CD4-positive, CD25-positive, alpha-beta regulatory T cell (primary cell): ENCODE results near the gene ADIRF. TPM values are rescaled to one million over a fixed set of nuclear protein-coding genes. Genes with fewer than 3 reads are reported as not detected.
A peak's percentile ranks its signal among the peaks of the same experiment; 100 is the strongest.
"Not testable (repeated sequence)": the region's sequence is repeated elsewhere in the genome, so short reads cannot be mapped to it uniquely, and the experiment has no call there.

Experiments used
- ATAC-seq, 2 donors: fragments of 150-1000 bp; cut with Tn5 transposase; one replicate each; pipeline ENCODE4 v1.10.0; 2021; ENCODE audit warnings: low read depth in 2 of 2, moderate number of reproducible peaks in 2 of 2, moderate library complexity in 1 of 2
- DNase-seq, 3 donors: peaks; one replicate each; pipeline versions ENCODE4 v3.0.0 to v3.0.0-alpha.2; 2012 to 2022; ENCODE audit warnings: mixed read lengths in 1 of 3
- H3K27ac ChIP-seq: one replicate; pipeline ENCODE4 v1.7.0; 2013; ENCODE audit warnings: mild to moderate bottlenecking, low read length; ENCODE audit not compliant: insufficient read depth, poor library complexity, severe bottlenecking
- H3K27me3 ChIP-seq: one replicate; pipeline ENCODE4 v1.7.0; 2013; ENCODE audit warnings: low read length; ENCODE audit not compliant: control insufficient read depth, insufficient read depth
- H3K36me3 ChIP-seq: one replicate; pipeline ENCODE4 v1.7.0; 2013; ENCODE audit warnings: mild to moderate bottlenecking, low read length, moderate library complexity; ENCODE audit not compliant: control insufficient read depth, insufficient read depth
- H3K4me1 ChIP-seq: 2 replicates; pipeline ENCODE4 v1.7.0; 2013; ENCODE audit warnings: mild to moderate bottlenecking, low read length; ENCODE audit not compliant: insufficient read depth, control insufficient read depth, poor library complexity, severe bottlenecking
- H3K4me3 ChIP-seq: one replicate; pipeline ENCODE4 v1.7.0; 2013; ENCODE audit warnings: low read depth, mild to moderate bottlenecking, low read length, moderate library complexity
- H3K9me3 ChIP-seq, 2 experiments: 1 replicate in 1 of 2; 2 replicates in 1 of 2; pipeline ENCODE4 v1.7.0; 2013; ENCODE audit warnings: low read length in 2 of 2, mild to moderate bottlenecking in 1 of 2, moderate library complexity in 1 of 2; ENCODE audit not compliant: control insufficient read depth in 2 of 2
- H3K27ac Mint-ChIP-seq, 3 donors: one replicate each; pipeline ENCODE4 v1.8.0; 2020 to 2022; ENCODE audit warnings: mild to moderate bottlenecking in 3 of 3, mixed read lengths in 3 of 3, moderate library complexity in 2 of 3
- H3K27me3 Mint-ChIP-seq: one replicate; pipeline ENCODE4 v1.8.0; 2022; ENCODE audit warnings: mild to moderate bottlenecking, mixed read lengths
- H3K36me3 Mint-ChIP-seq: one replicate; pipeline ENCODE4 v1.8.0; 2020; ENCODE audit warnings: mixed read lengths
- H3K4me1 Mint-ChIP-seq, 4 donors: one replicate each; pipeline ENCODE4 v1.8.0; 2020 to 2022; ENCODE audit warnings: mixed read lengths in 4 of 4, mild to moderate bottlenecking in 1 of 4
- H3K4me3 Mint-ChIP-seq, 4 donors: one replicate each; pipeline ENCODE4 v1.8.0; 2020 to 2022; ENCODE audit warnings: mild to moderate bottlenecking in 4 of 4, mixed read lengths in 4 of 4, moderate library complexity in 3 of 4
- H3K9me3 Mint-ChIP-seq, 7 donors: one replicate each; pipeline ENCODE4 v1.8.0; 2020 to 2022; ENCODE audit warnings: mixed read lengths in 7 of 7, mild to moderate bottlenecking in 3 of 7, moderate library complexity in 2 of 7
- polyA plus RNA-seq, 4 donors: library from polyadenylated mRNA; unstranded; fragments of 300-500 nt; fragmentation: Illumina TruSeq; gene quantifications; one replicate each; pipeline ENCODE4 v1.2.3, GENCODE V29; 2021
- total RNA-seq: library from RNA; stranded (reverse); gene quantifications from one replicate; pipeline ENCODE4 v1.2.3, GENCODE V29; 2022

Gene ADIRF
- total and polyA plus RNA-seq, 5 donors from 2014 or later = 0.42 to 0.65 TPM; not detected in 3

- Histone ChIP-seq H3K36me3 (no peaks in the 10 kb centered on the region), H3K27me3 (peaks cover 2% of the 10 kb centered on the region), H3K27ac (no peak overlapping the region), H3K9me3 (no peaks in the 10 kb centered on the region), H3K4me1 (peaks cover 7% of the 10 kb centered on the region), H3K4me3 (no peak overlapping the region)
- Mint-ChIP-seq H3K36me3 (no peaks in the 10 kb centered on the region), H3K4me3 (peak overlapping the region in 1 of 4 donors; percentile 15), H3K27me3 (peaks cover 5% of the 10 kb centered on the region), H3K9me3 (no peaks in the 10 kb centered on the region), H3K27ac (no peak overlapping the region), H3K4me1 (peaks cover 0 to 14% (median 2%) of the 10 kb centered on the region in 4 donors)
- ATAC-seq = no peak
- DNase-seq = no peak
Measured at GRCh38 chr10:86937502-86938154, 30.7 kb upstream of the ADIRF start.

GRCh38 chr10:86938260-86938659 is 30.0 kb upstream of the ADIRF start:
- Mint-ChIP-seq H3K27ac (no peak overlapping the region), H3K36me3 (no peaks in the 10 kb centered on the region)
- DNase-seq = no peak

GRCh38 chr10:86940076-86940475 is 28.2 kb upstream of the ADIRF start:
- H3K36me3 Mint-ChIP-seq = not testable (repeated sequence)
- H3K27ac Mint-ChIP-seq = peak overlapping the region in 1 of 3 donors; percentile 56

More at GRCh38 chr10:86938260-86938659, 30.0 kb upstream of the ADIRF start:
- H3K4me1 Mint-ChIP-seq = peaks cover 0 to 14% (median 2%) of the 10 kb centered on the region in 4 donors
- ATAC-seq = no peak
- H3K27me3 Mint-ChIP-seq = peaks cover 5% of the 10 kb centered on the region
- H3K4me1 ChIP-seq = peaks cover 7% of the 10 kb centered on the region
- no peaks in the 10 kb centered on the region for H3K9me3 Mint-ChIP-seq
- H3K36me3 ChIP-seq = no peaks in the 10 kb centered on the region
- peaks cover 2% of the 10 kb centered on the region for H3K27me3 ChIP-seq
- H3K4me3 ChIP-seq = no peak overlapping the region
- H3K27ac ChIP-seq = no peak overlapping the region
- no peaks in the 10 kb centered on the region for H3K9me3 ChIP-seq
- no peak overlapping the region for H3K4me3 Mint-ChIP-seq

GRCh38 chr10:86940677-86941076 is 27.6 kb upstream of the ADIRF start:
- Mint-ChIP-seq H3K4me3 (no peak overlapping the region), H3K36me3 (no peaks in the 10 kb centered on the region), H3K9me3 (no peaks in the 10 kb centered on the region), H3K4me1 (peaks cover 0 to 14% (median 6%) of the 10 kb centered on the region in 4 donors), H3K27ac (no peak overlapping the region), H3K27me3 (peaks cover 7% of the 10 kb centered on the region)
- DNase-seq (no peak), ATAC-seq (no peak)
- Histone ChIP-seq H3K27me3 (peaks cover 2% of the 10 kb centered on the region), H3K4me1 (peaks cover 7% of the 10 kb centered on the region), H3K27ac (no peak overlapping the region), H3K36me3 (no peaks in the 10 kb centered on the region), H3K9me3 (no peaks in the 10 kb centered on the region), H3K4me3 (no peak overlapping the region)

More at GRCh38 chr10:86940076-86940475, 28.2 kb upstream of the ADIRF start:
- H3K27me3 ChIP-seq, H3K27ac ChIP-seq, H3K9me3 ChIP-seq, H3K4me3 Mint-ChIP-seq, DNase-seq, H3K27me3 Mint-ChIP-seq, ATAC-seq, H3K9me3 Mint-ChIP-seq, H3K4me3 ChIP-seq, H3K36me3 ChIP-seq, H3K4me1 ChIP-seq: not testable (repeated sequence)
- peaks cover 0 to 14% (median 6%) of the 10 kb centered on the region in 4 donors for H3K4me1 Mint-ChIP-seq

- peaks cover 0 to 12% (median 5%) of the 10 kb centered on the region in 4 donors for H3K4me1 Mint-ChIP-seq
- H3K4me3 Mint-ChIP-seq = no peak overlapping the region
- no peaks in the 10 kb centered on the region for H3K36me3 ChIP-seq
- no peak for DNase-seq
- ATAC-seq = no peak
- H3K9me3 Mint-ChIP-seq = no peaks in the 10 kb centered on the region
- H3K27me3 Mint-ChIP-seq = peaks cover 8% of the 10 kb centered on the region
- H3K36me3 Mint-ChIP-seq = no peaks in the 10 kb centered on the region
- peaks cover 2% of the 10 kb centered on the region for H3K27me3 ChIP-seq
- H3K4me3 ChIP-seq = no peak overlapping the region
- H3K4me1 ChIP-seq = peaks cover 7% of the 10 kb centered on the region
- no peaks in the 10 kb centered on the region for H3K9me3 ChIP-seq
- no peak overlapping the region for H3K27ac Mint-ChIP-seq
- H3K27ac ChIP-seq = no peak overlapping the region
Measured at GRCh38 chr10:86941426-86941825, 26.9 kb upstream of the ADIRF start.

GRCh38 chr10:86941991-86942421 is 26.3 kb upstream of the ADIRF start:
- H3K36me3 Mint-ChIP-seq = peaks cover 4% of the 10 kb centered on the region
- no peaks in the 10 kb centered on the region for H3K9me3 ChIP-seq
- DNase-seq (no peak), ATAC-seq (no peak)
- no peak overlapping the region for H3K27ac Mint-ChIP-seq
- H3K4me1 Mint-ChIP-seq = peaks cover 0 to 17% (median 5%) of the 10 kb centered on the region in 4 donors
- H3K9me3 Mint-ChIP-seq = no peaks in the 10 kb centered on the region
- no peak overlapping the region for H3K27ac ChIP-seq
- H3K27me3 Mint-ChIP-seq = peaks cover 8% of the 10 kb centered on the region
- no peak overlapping the region for H3K4me3 ChIP-seq
- no peak overlapping the region for H3K4me3 Mint-ChIP-seq
- peaks cover 2% of the 10 kb centered on the region for H3K27me3 ChIP-seq
- H3K4me1 ChIP-seq = peaks cover 7% of the 10 kb centered on the region
- no peaks in the 10 kb centered on the region for H3K36me3 ChIP-seq

GRCh38 chr10:86942441-86943315 is 25.6 kb upstream of the ADIRF start:
- DNase-seq (no peak), ATAC-seq (no peak)
- H3K9me3 ChIP-seq = no peaks in the 10 kb centered on the region
- no peak overlapping the region for H3K27ac ChIP-seq
- Mint-ChIP-seq H3K27ac (no peak overlapping the region), H3K27me3 (peaks cover 8% of the 10 kb centered on the region), H3K4me1 (peaks cover 0 to 19% (median 5%) of the 10 kb centered on the region in 4 donors), H3K36me3 (peaks cover 5% of the 10 kb centered on the region), H3K9me3 (no peaks in the 10 kb centered on the region), H3K4me3 (no peak overlapping the region)
- no peaks in the 10 kb centered on the region for H3K36me3 ChIP-seq
- H3K4me1 ChIP-seq = peaks cover 7% of the 10 kb centered on the region
- no peak overlapping the region for H3K4me3 ChIP-seq
- peaks cover 2% of the 10 kb centered on the region for H3K27me3 ChIP-seq
